ENCODE data around the gene METTL2B. TPM values are rescaled to one million over a fixed set of nuclear protein-coding genes. Genes with fewer than 3 reads are reported as not detected.
A peak's percentile ranks its signal among the peaks of the same experiment; 100 is the strongest.
"Not testable (repeated sequence)": the region's sequence is repeated elsewhere in the genome, so short reads cannot be mapped to it uniquely, and the experiment has no call there.

The METTL2B gene
- total and polyA plus RNA-seq, 7 experiments from 2014 or later = 14.7 to 35.1 (median 25.9) TPM

DNA sequence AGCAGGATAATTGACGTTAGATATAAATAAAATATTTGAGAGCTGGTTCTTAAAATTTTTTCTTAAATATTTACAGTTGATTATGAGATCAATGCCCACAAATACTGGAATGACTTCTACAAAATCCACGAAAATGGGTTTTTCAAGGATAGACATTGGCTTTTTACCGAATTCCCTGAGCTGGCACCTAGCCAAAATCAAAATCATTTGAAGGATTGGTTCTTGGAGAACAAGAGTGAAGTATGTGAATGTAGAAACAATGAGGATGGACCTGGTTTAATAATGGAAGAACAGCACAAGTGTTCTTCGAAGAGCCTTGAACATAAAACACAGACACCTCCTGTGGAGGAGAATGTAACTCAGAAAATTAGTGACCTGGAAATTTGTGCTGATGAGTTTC lies 2.5 kb downstream of the METTL2B start:
- CTCF ChIA-PET = not testable (repeated sequence)
- intact Hi-C loops (cut with micrococcal nuclease) = loop anchor here in 1 of 2 donors (5.0 kb wide), 1 partner anchor 72 kb away; the partner anchor contains the start of gene IMPDH1

DNA sequence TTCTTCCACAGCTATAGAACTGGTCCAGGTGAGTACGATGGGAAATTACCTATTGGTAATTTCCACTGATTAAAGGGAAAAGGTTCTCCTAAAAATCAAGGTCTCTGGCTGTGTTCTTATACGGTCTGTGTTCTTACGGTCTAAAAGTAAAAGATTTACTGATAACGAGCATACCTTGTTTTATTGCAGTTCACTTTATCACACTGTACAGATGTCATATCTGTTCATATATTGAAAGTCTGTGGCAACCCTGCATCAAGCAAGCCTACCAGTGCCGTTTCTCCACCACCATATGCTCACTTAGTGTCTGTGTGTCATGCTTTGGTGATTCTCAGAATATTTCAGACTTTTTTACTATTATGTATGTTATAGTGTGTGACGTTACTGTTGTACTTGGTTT lies 11.6 kb downstream of the METTL2B start:
- ATAC-seq = not testable (repeated sequence)

More for the DNA sequence above, 2.5 kb downstream of the METTL2B start:
- not testable (repeated sequence) for H3K9me3 Mint-ChIP-seq; H3K36me3 Mint-ChIP-seq; H3K4me3 ChIP-seq (ENCODE audit: low read length); H3K27me3 Mint-ChIP-seq; H3K27ac ChIP-seq (ENCODE audit: low read depth, low read length); ATAC-seq; H3K27me3 ChIP-seq (ENCODE audit: control insufficient read depth in 2 of 2, insufficient read depth in 2 of 2, low read length in 2 of 2); DNase-seq; H3K4me1 ChIP-seq (ENCODE audit: control insufficient read depth in 2 of 2, insufficient read depth in 2 of 2, low read length in 2 of 2); H3K9me3 ChIP-seq (ENCODE audit: control insufficient read depth in 2 of 3, low read length in 3 of 3)
- POLR2A ChIA-PET = interaction anchor here (0.8 kb wide), 1 partner anchor 1572 kb away, joined by 3 read pairs; no protein-coding TSS in a partner anchor
- Mint-ChIP-seq H3K4me3 (peak overlapping the region in 1 of 10 donors; percentile 25), H3K27ac (peak overlapping the region in 2 of 9 donors; percentile 7 to 30), H3K4me1 (peaks cover 12 to 35% (median 29%) of the 10 kb centered on the region in 7 donors)
- H3K36me3 ChIP-seq (ENCODE audit: control insufficient read depth in 2 of 3, insufficient read depth in 3 of 3, low read length in 3 of 3) = peaks cover 0 to 11% (median 0%) of the 10 kb centered on the region in 3 experiments

DNA sequence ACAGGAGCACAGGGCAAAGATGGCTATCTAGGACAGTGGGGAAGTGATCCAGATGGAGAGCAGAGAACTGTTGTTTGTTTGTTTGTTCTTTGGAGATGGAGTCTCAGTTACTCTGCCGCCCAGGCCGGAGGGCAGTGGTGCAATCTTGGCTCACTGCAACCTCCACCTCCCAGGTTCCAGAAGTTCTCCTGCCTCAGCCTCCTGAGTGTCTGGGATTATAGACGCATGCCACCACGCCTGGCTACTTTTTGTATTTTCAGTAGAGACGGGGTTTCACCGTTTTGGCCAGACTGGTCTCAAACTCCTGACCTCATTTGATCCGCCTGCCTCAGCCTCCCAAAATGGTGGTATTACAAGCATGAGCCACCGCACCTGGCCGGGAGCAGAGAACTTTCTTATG lies 20.9 kb downstream of the METTL2B start:
- intact Hi-C loops (cut with micrococcal nuclease) = no loop called here
- peaks cover 0 to 44% (median 2%) of the 10 kb centered on the region in 3 experiments for H3K36me3 ChIP-seq (ENCODE audit: control insufficient read depth in 2 of 3, insufficient read depth in 3 of 3, low read length in 3 of 3)
- H3K27ac ChIP-seq (ENCODE audit: low read depth, low read length) = no peak overlapping the region
- Mint-ChIP-seq H3K27me3 (no peaks in the 10 kb centered on the region), H3K36me3 (peaks cover 0 to 53% (median 12%) of the 10 kb centered on the region in 5 donors), H3K4me3 (no peak overlapping the region), H3K9me3 (no peaks in the 10 kb centered on the region), H3K27ac (no peak overlapping the region), H3K4me1 (no peaks in the 10 kb centered on the region)
- no peak for ATAC-seq
- no peak for DNase-seq
- H3K27me3 ChIP-seq (ENCODE audit: control insufficient read depth in 2 of 2, insufficient read depth in 2 of 2, low read length in 2 of 2) = no peaks in the 10 kb centered on the region
- ChIA-PET POLR2A (no interaction called here), CTCF (interaction anchor here (0.6 kb wide), 1 partner anchor 68 kb away, joined by 6 read pairs; no protein-coding TSS in a partner anchor)
- no peak overlapping the region for H3K4me3 ChIP-seq (ENCODE audit: low read length)
- no peaks in the 10 kb centered on the region for H3K4me1 ChIP-seq (ENCODE audit: control insufficient read depth in 2 of 2, insufficient read depth in 2 of 2, low read length in 2 of 2)
- H3K9me3 ChIP-seq (ENCODE audit: control insufficient read depth in 2 of 3, low read length in 3 of 3) = no peaks in the 10 kb centered on the region

More for the DNA sequence above, 11.6 kb downstream of the METTL2B start:
- H3K4me3 Mint-ChIP-seq; intact Hi-C loops (cut with micrococcal nuclease); H3K4me1 ChIP-seq (ENCODE audit: control insufficient read depth in 2 of 2, insufficient read depth in 2 of 2, low read length in 2 of 2); H3K27ac Mint-ChIP-seq; H3K27me3 Mint-ChIP-seq; DNase-seq; H3K27me3 ChIP-seq (ENCODE audit: control insufficient read depth in 2 of 2, insufficient read depth in 2 of 2, low read length in 2 of 2); H3K36me3 ChIP-seq (ENCODE audit: control insufficient read depth in 2 of 3, insufficient read depth in 3 of 3, low read length in 3 of 3); H3K9me3 ChIP-seq (ENCODE audit: control insufficient read depth in 2 of 3, low read length in 3 of 3); POLR2A ChIA-PET; H3K4me1 Mint-ChIP-seq; CTCF ChIA-PET; H3K27ac ChIP-seq (ENCODE audit: low read depth, low read length); H3K4me3 ChIP-seq (ENCODE audit: low read length); H3K9me3 Mint-ChIP-seq: not testable (repeated sequence)
- H3K36me3 Mint-ChIP-seq = peaks cover 0 to 25% (median 11%) of the 10 kb centered on the region in 5 donors

DNA sequence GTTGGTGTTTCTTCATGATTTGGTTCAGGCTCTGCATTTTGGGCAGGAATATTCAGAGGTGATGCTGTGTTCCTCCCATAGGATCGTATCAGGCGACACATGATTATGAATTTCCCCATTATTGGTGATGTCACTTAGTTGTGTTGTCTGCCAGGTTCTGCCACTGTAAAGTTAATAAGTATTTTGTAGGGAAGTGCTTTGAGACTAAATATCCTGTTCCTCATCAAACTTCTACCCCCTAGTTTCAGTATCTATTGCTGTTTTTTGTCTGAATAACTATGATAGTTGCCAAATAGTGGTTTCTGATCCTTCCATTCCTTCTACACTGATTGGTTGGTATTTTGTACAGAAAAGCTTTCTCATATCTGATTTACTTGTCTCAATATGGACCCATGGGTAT lies 28.9 kb downstream of the METTL2B start:
- POLR2A ChIA-PET; intact Hi-C loops (cut with micrococcal nuclease); H3K9me3 ChIP-seq (ENCODE audit: control insufficient read depth in 2 of 3, low read length in 3 of 3); ATAC-seq; H3K27ac Mint-ChIP-seq; H3K4me3 Mint-ChIP-seq; H3K4me3 ChIP-seq (ENCODE audit: low read length); H3K27me3 ChIP-seq (ENCODE audit: control insufficient read depth in 2 of 2, insufficient read depth in 2 of 2, low read length in 2 of 2); DNase-seq; H3K4me1 ChIP-seq (ENCODE audit: control insufficient read depth in 2 of 2, insufficient read depth in 2 of 2, low read length in 2 of 2); CTCF ChIA-PET; H3K27ac ChIP-seq (ENCODE audit: low read depth, low read length); H3K9me3 Mint-ChIP-seq; H3K27me3 Mint-ChIP-seq: not testable (repeated sequence)
- Mint-ChIP-seq H3K4me1 (peaks cover 12 to 14% (median 13%) of the 10 kb centered on the region in 7 donors), H3K36me3 (peaks cover 0 to 22% (median 7%) of the 10 kb centered on the region in 5 donors)
- H3K36me3 ChIP-seq (ENCODE audit: control insufficient read depth in 2 of 3, insufficient read depth in 3 of 3, low read length in 3 of 3) = peaks cover 0 to 11% (median 2%) of the 10 kb centered on the region in 3 experiments

DNA sequence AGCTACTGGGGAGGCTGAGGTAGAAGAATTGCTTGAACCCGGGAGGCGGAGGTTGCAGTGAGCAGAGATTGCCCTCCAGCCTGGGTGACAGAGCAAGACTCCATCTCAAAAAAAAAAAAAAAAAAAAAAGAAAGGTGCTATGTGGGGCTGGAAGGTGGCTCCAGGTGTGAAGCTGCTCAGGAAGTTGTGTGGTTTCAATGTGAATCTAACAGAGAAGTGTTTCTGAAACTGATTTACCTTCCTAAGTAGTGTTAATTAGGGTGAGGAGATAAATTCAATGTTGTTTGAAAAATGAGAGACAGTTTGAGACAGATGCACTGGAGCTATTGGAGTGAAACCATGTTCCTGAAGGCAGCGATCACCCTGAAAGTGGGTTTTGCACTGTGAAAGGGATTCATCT lies 30.3 kb downstream of the METTL2B start:
- CTCF ChIA-PET; H3K27me3 ChIP-seq (ENCODE audit: control insufficient read depth in 2 of 2, insufficient read depth in 2 of 2, low read length in 2 of 2); H3K27ac ChIP-seq (ENCODE audit: low read depth, low read length); H3K36me3 ChIP-seq (ENCODE audit: control insufficient read depth in 2 of 3, insufficient read depth in 3 of 3, low read length in 3 of 3); H3K9me3 Mint-ChIP-seq; H3K4me1 ChIP-seq (ENCODE audit: control insufficient read depth in 2 of 2, insufficient read depth in 2 of 2, low read length in 2 of 2); H3K4me3 Mint-ChIP-seq; H3K9me3 ChIP-seq (ENCODE audit: control insufficient read depth in 2 of 3, low read length in 3 of 3); H3K4me3 ChIP-seq (ENCODE audit: low read length); H3K36me3 Mint-ChIP-seq; DNase-seq; H3K27me3 Mint-ChIP-seq; intact Hi-C loops (cut with micrococcal nuclease): not testable (repeated sequence)
- POLR2A ChIA-PET = interaction anchor here (0.6 kb wide), 1 partner anchor 23 kb away, joined by 4 read pairs; no protein-coding TSS in a partner anchor
- peak; percentile 75 for ATAC-seq
- Mint-ChIP-seq H3K27ac (peak overlapping the region in 5 of 9 donors; percentile 26 to 84 (median 55)), H3K4me1 (peaks cover 12 to 14% (median 13%) of the 10 kb centered on the region in 7 donors)

DNA sequence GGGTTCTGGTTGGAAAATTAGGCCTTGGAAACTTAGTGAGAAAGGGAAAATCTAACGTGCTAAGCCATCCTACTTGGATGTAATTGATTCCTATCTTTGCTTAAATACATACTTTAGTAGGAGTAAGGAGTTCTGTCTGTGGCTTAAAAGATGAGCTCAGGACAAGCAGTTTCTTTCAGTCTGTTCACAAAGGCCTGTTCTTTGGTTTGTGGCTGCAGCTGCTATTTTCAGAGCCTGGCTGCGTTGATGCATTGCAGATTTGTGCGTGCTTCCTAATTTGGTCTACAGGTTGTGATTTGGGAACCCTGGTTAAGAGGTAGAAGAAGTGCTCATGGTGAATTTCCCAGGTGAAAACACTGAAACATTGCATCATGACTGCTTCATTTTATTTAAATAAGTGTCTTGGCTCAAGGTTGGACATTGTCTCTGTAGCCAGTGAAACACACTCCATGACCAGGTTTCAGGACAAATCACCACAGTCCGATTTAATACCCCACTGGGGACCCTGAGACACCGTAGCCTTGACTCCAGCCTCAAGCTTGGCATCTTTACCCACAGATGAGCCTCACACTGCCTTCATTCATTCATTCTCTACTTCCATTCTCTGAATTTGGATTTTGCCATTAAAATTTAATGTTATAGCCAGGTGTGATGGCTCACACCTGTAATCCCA lies 30.9 kb downstream of the METTL2B start:
- H3K4me1 ChIP-seq (ENCODE audit: control insufficient read depth in 2 of 2, insufficient read depth in 2 of 2, low read length in 2 of 2); H3K36me3 ChIP-seq (ENCODE audit: control insufficient read depth in 2 of 3, insufficient read depth in 3 of 3, low read length in 3 of 3); DNase-seq; H3K9me3 ChIP-seq (ENCODE audit: control insufficient read depth in 2 of 3, low read length in 3 of 3); H3K4me3 ChIP-seq (ENCODE audit: low read length); POLR2A ChIA-PET; intact Hi-C loops (cut with micrococcal nuclease); H3K36me3 Mint-ChIP-seq; CTCF ChIA-PET; ATAC-seq; H3K9me3 Mint-ChIP-seq; H3K27ac ChIP-seq (ENCODE audit: low read depth, low read length); H3K27me3 Mint-ChIP-seq; H3K27me3 ChIP-seq (ENCODE audit: control insufficient read depth in 2 of 2, insufficient read depth in 2 of 2, low read length in 2 of 2): not testable (repeated sequence)
- Mint-ChIP-seq H3K27ac (peak overlapping the region in 6 of 9 donors; percentile 22 to 84 (median 55)), H3K4me1 (peaks cover 12 to 14% (median 13%) of the 10 kb centered on the region in 7 donors), H3K4me3 (peak overlapping the region in 1 of 10 donors; percentile 18)

DNA sequence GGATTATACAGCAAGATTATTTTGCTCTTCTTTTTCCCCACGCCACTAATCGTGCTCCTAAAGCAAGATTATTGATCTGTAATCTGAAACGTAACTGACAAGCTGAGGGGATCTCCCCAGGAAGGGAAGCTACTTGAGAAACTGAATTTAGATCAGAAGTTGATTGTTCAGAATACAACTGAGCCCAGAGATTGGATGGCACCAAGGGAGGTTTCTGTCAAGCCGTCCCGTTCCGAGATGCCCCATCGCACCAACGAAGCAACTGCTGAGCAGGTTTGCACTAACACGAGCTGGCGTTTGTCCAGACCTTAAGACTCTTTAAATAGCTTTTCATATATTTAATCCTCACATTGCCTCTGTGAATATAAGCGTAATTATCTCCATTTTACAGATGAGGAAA lies 35.1 kb downstream of the METTL2B start:
- DNase-seq; H3K27me3 ChIP-seq (ENCODE audit: control insufficient read depth in 2 of 2, insufficient read depth in 2 of 2, low read length in 2 of 2); H3K27ac Mint-ChIP-seq; intact Hi-C loops (cut with micrococcal nuclease); H3K27ac ChIP-seq (ENCODE audit: low read depth, low read length); H3K27me3 Mint-ChIP-seq; H3K4me1 Mint-ChIP-seq; H3K4me3 ChIP-seq (ENCODE audit: low read length); H3K9me3 Mint-ChIP-seq; H3K9me3 ChIP-seq (ENCODE audit: control insufficient read depth in 2 of 3, low read length in 3 of 3); POLR2A ChIA-PET; H3K4me1 ChIP-seq (ENCODE audit: control insufficient read depth in 2 of 2, insufficient read depth in 2 of 2, low read length in 2 of 2); ATAC-seq; H3K4me3 Mint-ChIP-seq; CTCF ChIA-PET; H3K36me3 Mint-ChIP-seq; H3K36me3 ChIP-seq (ENCODE audit: control insufficient read depth in 2 of 3, insufficient read depth in 3 of 3, low read length in 3 of 3): not testable (repeated sequence)
